GM12878 (cell line): Measurements from ENCODE around the gene SMIM38. TPM values are rescaled to one million over a fixed set of nuclear protein-coding genes. Genes with fewer than 3 reads are reported as not detected.

Experiments
- ATAC-seq: fragments of 200-7000 bp; cut with Tn5 transposase; 3 replicates; pipeline ENCODE4 v1.9.1; 2020; ENCODE audit warnings: mild to moderate bottlenecking, moderate library complexity
- BruUV-seq: library from RNA; stranded (reverse); fragments of 400-500 nt; replicated peaks from 2 replicates; lab custom pipeline; 2021; lab: Mats Ljungman, UMichigan
- CTCF ChIA-PET: fragments of 300-600 bp; sonication (Branson Sonifier 250); formaldehyde crosslinking; extraction: SDS; loops from one replicate; lab custom pipeline; 2021; ENCODE audit warnings: inconsistent platforms; lab: Yijun Ruan, JAX
- POLR2A ChIA-PET: fragments of 350-600 bp; formaldehyde crosslinking; extraction: SDS; loops from one replicate; lab custom pipeline; 2021; ENCODE audit warnings: inconsistent platforms; lab: Charles Lee
- RAD21 ChIA-PET: fragments of 300-600 bp; sonication (Branson Sonifier 250); formaldehyde crosslinking; loops from one replicate; lab custom pipeline; 2023; ENCODE audit warnings: antibody characterized with exemption; ENCODE audit not compliant: unreplicated experiment; lab: Charles Lee
- SMC1A ChIA-PET: fragments of 300-600 bp; sonication (Branson Sonifier 250); formaldehyde crosslinking; loops from one replicate; lab custom pipeline; 2023; ENCODE audit not compliant: unreplicated experiment, uncharacterized antibody; lab: Charles Lee
- DNase-seq: peaks from one replicate; pipeline ENCODE4 v3.0.0-alpha.2; 2011; ENCODE audit warnings: low read depth, low spot score
- FAIRE-seq: peaks from 3 replicates; lab custom pipeline; 2011; peaks lifted over from hg19 to GRCh38; lab: Jason Lieb, UNC
- H2AFZ ChIP-seq: 2 replicates; pipeline ENCODE4 v1.6.0; 2011; ENCODE audit warnings: low read depth, low read length, control low read depth; ENCODE audit not compliant: control insufficient read depth
- H3K27ac ChIP-seq: 2 replicates; pipeline ENCODE4 v1.5.1; 2011; ENCODE audit warnings: control low read depth; ENCODE audit not compliant: control insufficient read depth, insufficient read depth
- H3K27me3 ChIP-seq, 2 experiments: replicated peaks in 1 of 2; 2 replicates each; pipeline versions ENCODE4 v1.6.0 to v1.6.1; 2011; ENCODE audit warnings: low read length in 1 of 2; ENCODE audit not compliant: control insufficient read depth in 2 of 2, insufficient read depth in 2 of 2
- H3K36me3 ChIP-seq, 2 experiments: 2 replicates each; pipeline ENCODE4 v1.5.1; 2011; ENCODE audit warnings: low read length in 1 of 2; ENCODE audit not compliant: control insufficient read depth in 2 of 2, insufficient read depth in 2 of 2
- H3K4me1 ChIP-seq: 2 replicates; pipeline ENCODE4 v1.6.1; 2011; ENCODE audit warnings: mild to moderate bottlenecking, low read length, moderate library complexity, mixed read lengths; ENCODE audit not compliant: control insufficient read depth, insufficient read depth
- H3K4me2 ChIP-seq: 2 replicates; pipeline ENCODE4 v1.6.0; 2011; ENCODE audit warnings: control low read depth; ENCODE audit not compliant: control insufficient read depth, insufficient read depth
- H3K4me3 ChIP-seq: fragments of 200-600 bp; sonication (generic); 2 replicates; pipeline ENCODE4 v1.5.1; 2016
- H3K79me2 ChIP-seq: 2 replicates; pipeline ENCODE4 v1.6.0; 2011; ENCODE audit warnings: low read length; ENCODE audit not compliant: control insufficient read depth, insufficient read depth
- H3K9ac ChIP-seq: 2 replicates; pipeline ENCODE4 v1.8.0; 2011; ENCODE audit warnings: low read length, control low read depth, mixed read lengths; ENCODE audit not compliant: control insufficient read depth, insufficient read depth
- H3K9me3 ChIP-seq: replicated peaks from 3 replicates; pipeline ENCODE4 v1.5.1; 2011; ENCODE audit warnings: mild to moderate bottlenecking, low read length; ENCODE audit not compliant: control insufficient read depth, insufficient read depth
- H4K20me1 ChIP-seq: 2 replicates; pipeline ENCODE4 v1.6.0; 2011; ENCODE audit not compliant: control insufficient read depth, insufficient read depth
- BCLAF1 ChIP-seq: fragments of 450-650 bp; IDR thresholded peaks from 2 replicates; pipeline ENCODE4 v1.6.1; 2017; ENCODE audit warnings: antibody characterized with exemption, mild to moderate bottlenecking, moderate library complexity
- ESRRA ChIP-seq: IDR thresholded peaks from 2 replicates; pipeline ENCODE4 v1.6.1; 2012; ENCODE audit warnings: mild to moderate bottlenecking, low read length, improper control_type of control experiment
- MXI1 ChIP-seq: fragments of 150-350 bp; IDR thresholded peaks from 2 replicates; pipeline ENCODE4 v1.6.1; 2011; ENCODE audit warnings: low read depth, mild to moderate bottlenecking, inconsistent platforms, low read length, improper control_type of control experiment
- NFYB ChIP-seq: IDR thresholded peaks from 2 replicates; pipeline ENCODE4 v1.6.1; 2011; ENCODE audit warnings: low read depth, mild to moderate bottlenecking, low read length, improper control_type of control experiment, moderate library complexity; ENCODE audit not compliant: insufficient read depth
- SMAD5 ChIP-seq: IDR thresholded peaks from 2 replicates; pipeline ENCODE4 v1.6.1; 2016; ENCODE audit warnings: antibody characterized with exemption, low read depth
- SPI1 ChIP-seq: IDR thresholded peaks from 2 replicates; pipeline ENCODE4 v1.6.1; 2011; ENCODE audit warnings: low read depth, mild to moderate bottlenecking, low read length, moderate library complexity, borderline replicate concordance; ENCODE audit not compliant: insufficient read depth
- USF1 ChIP-seq: IDR thresholded peaks from 2 replicates; pipeline ENCODE4 v1.6.1; 2011; ENCODE audit warnings: borderline replicate concordance, low read depth, mild to moderate bottlenecking, moderate library complexity, mixed read lengths, low read length; ENCODE audit not compliant: insufficient read depth; ENCODE audit errors: extremely low read length
- YBX1 ChIP-seq: fragments of 450-650 bp; IDR thresholded peaks from 2 replicates; pipeline ENCODE4 v1.6.1; 2016; ENCODE audit warnings: antibody characterized with exemption
- ZNF24 ChIP-seq: fragments of 450-650 bp; IDR thresholded peaks from 2 replicates; pipeline ENCODE4 v1.6.1; 2017; ENCODE audit warnings: antibody characterized with exemption, mild to moderate bottlenecking
- ZSCAN29 ChIP-seq: fragments of 450-650 bp; IDR thresholded peaks from 2 replicates; pipeline ENCODE4 v1.6.1; 2017; ENCODE audit warnings: mild to moderate bottlenecking, moderate library complexity
- WGBS: methylation state at CpG from one replicate; pipeline ENCODE4 v1.1.6; 2016; ENCODE audit warnings: low lambda C conversion rate; ENCODE audit not compliant: insufficient replicate concordance, insufficient coverage; ENCODE audit errors: missing lambda C conversion rate; 5-methylcytosine and 5-hydroxymethylcytosine counted together
- in situ Hi-C: fragments of 300-500 bp; cut with MboI; formaldehyde crosslinking; loops from 9 replicates; pipeline ENCODE4 v1.14.3; 2018; ENCODE audit warnings: mixed read lengths
- intact Hi-C: fragments of 100-400 bp; cut with micrococcal nuclease; formaldehyde crosslinking; loops from one replicate; pipeline ENCODE4 v1.14.2; 2022; ENCODE audit not compliant: unreplicated experiment
- polyA plus RNA-seq, 11 experiments: library from polyadenylated mRNA; depleted of rRNA in 4 of 11; unstranded in 6 of 11; stranded (reverse) in 5 of 11; fragments of >200 nt; fragmentation: Nextera tagmentation in 4 of 11; fragmentation: Illumina TruSeq in 1 of 11; extraction: Ambion mirVana in 4 of 11; extraction: Trizol in 1 of 11; gene quantifications; 1 replicate in 1 of 11; 2 replicates in 10 of 11; pipeline versions ENCODE4 v1.2.1 to v1.2.3, GENCODE V29; 2011 to 2016; ENCODE audit warnings: inconsistent platforms in 2 of 11, missing spikeins in 2 of 11, low read depth in 1 of 11
- total RNA-seq, 4 experiments: library from RNA; depleted of rRNA in 3 of 4; stranded (reverse); fragments of >200 nt in 3 of 4; fragmentation: Illumina TruSeq in 1 of 4; extraction: Trizol in 1 of 4; gene quantifications; 2 replicates each; pipeline versions ENCODE4 v1.2.1 to v1.2.3, GENCODE V29; 2013 to 2021

The SMIM38 gene
- total and polyA plus RNA-seq, 10 of the 15 experiments (the other 5 are each of a cell fraction or from before 2014, with no cell fraction given) = 0.15 to 5.0 (median 2.1) TPM; not detected in 1

DNA sequence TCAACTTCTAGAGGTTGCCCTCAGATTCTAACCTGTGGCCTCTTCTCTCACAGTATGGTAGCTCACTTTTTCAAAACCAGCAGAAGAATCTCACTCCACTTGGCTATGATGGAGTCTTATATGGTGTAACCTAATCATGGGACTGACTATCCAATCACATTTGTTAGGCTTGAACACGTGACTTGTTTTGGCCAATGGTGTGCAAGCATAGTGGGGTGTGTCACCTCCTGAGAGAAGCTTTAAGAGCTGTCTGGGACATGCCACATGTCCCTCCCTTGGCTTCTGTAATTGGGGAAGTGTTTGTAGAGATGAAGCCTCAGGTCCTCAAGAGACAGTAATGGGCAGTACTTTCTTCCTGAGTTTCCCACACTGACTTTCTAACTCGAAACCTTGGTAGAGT lies 12.8 kb upstream of the SMIM38 start:
- H3K36me3 ChIP-seq = no peaks in the 10 kb centered on the region
- ChIA-PET RAD21 (no interaction called here), POLR2A (no interaction called here), CTCF (interaction anchor here (1.2 to 1.6 kb wide), 2 partner anchors 11 to 13 kb away, joined by 3 to 6 read pairs; partner anchors contain the start of gene SMIM38), SMC1A (interaction anchor here (0.9 to 1.1 kb wide), 2 partner anchors 13 to 155 kb away, joined by 3 to 4 read pairs; partner anchors contain the start of gene SMIM38)
- no peaks in the 10 kb centered on the region for H4K20me1 ChIP-seq
- peaks cover 30% of the 10 kb centered on the region; the same call in 2 of the 3 replicates for H3K9me3 ChIP-seq
- H3K27ac ChIP-seq = no peak overlapping the region
- FAIRE-seq (no peak), DNase-seq (no peak), ATAC-seq (no peak)
- no peak for TF ChIP-seq MXI1
- peak; percentile 63 for TF ChIP-seq NFYB
- no peak for TF ChIP-seq ZSCAN29
- no peak for TF ChIP-seq ESRRA
- peak; percentile 27 for TF ChIP-seq USF1
- TF ChIP-seq SPI1 = no peak
- TF ChIP-seq YBX1 = no peak
- TF ChIP-seq SMAD5 = no peak
- no peak for TF ChIP-seq BCLAF1
- no peak for TF ChIP-seq ZNF24
- in situ Hi-C loops = no loop called here
- no peaks in the 10 kb centered on the region for H3K79me2 ChIP-seq
- no peak overlapping the region for H3K4me3 ChIP-seq
- H3K4me2 ChIP-seq = no peak overlapping the region
- no TSS peak for BruUV-seq
- H3K27me3 ChIP-seq = no peaks in the 10 kb centered on the region
- no peak overlapping the region for H3K9ac ChIP-seq
- no peak overlapping the region for H2AFZ ChIP-seq
- 49% methylated on average over 2 of the region's 2 CpGs for WGBS
- intact Hi-C loops = no loop called here
- peaks cover 11% of the 10 kb centered on the region for H3K4me1 ChIP-seq
